ENCODE measurements around the gene INSC. TPM values are rescaled to one million over a fixed set of nuclear protein-coding genes. Genes with fewer than 3 reads are reported as not detected.

INSC gene
- total and polyA plus RNA-seq, 2 of the 13 experiments (the other 11 are each of a cell fraction or from before 2014, with no cell fraction given): 0.09 TPM; not detected in 1

- H3K79me2 ChIP-seq (ENCODE audit: insufficient read depth, low read length): no peaks in the 10 kb centered on the region
- no peak overlapping the region for H3K27ac ChIP-seq (ENCODE audit: extremely low read length, insufficient read depth, low read length)
- in situ Hi-C loops (cut with HindIII; ENCODE audit: extremely low pct_ligation_motif_present, low pct_unique_long_range_greater_than_20kb): no loop called here
- no peaks in the 10 kb centered on the region for H3K9me3 ChIP-seq (ENCODE audit: low read length)
- no peak overlapping the region for H3K9ac ChIP-seq (ENCODE audit: insufficient read depth, low read depth, low read length)
- FAIRE-seq: no peak
- ChIA-PET POLR2A (no interaction called here), CTCF (ENCODE audit: low intra/inter-chr PET ratio, low total read pairs) (no interaction called here)
- no TSS peak for BruUV-seq (replicated peaks)
- no peak overlapping the region for H2AFZ ChIP-seq (ENCODE audit: low read length)
- H3K4me2 ChIP-seq (ENCODE audit: low read depth, low read length): no peak overlapping the region
- H3K36me3 ChIP-seq (replicated peaks in 1 of 2; ENCODE audit: control insufficient read depth in 1 of 2, insufficient read depth in 2 of 2, low read length in 2 of 2): no peaks in the 10 kb centered on the region
- peaks cover 5 to 30% of the 10 kb centered on the region in 2 experiments; a peak in 4 of 5 replicates for H3K27me3 ChIP-seq (ENCODE audit: control insufficient read depth in 1 of 2, insufficient read depth in 2 of 2, low read length in 2 of 2)
- WGBS (ENCODE audit: low lambda C conversion rate): 50% methylated on average over 9 of the region's 23 CpGs
- intact Hi-C loops (cut with micrococcal nuclease; ENCODE audit: unreplicated experiment): no loop called here
- no peak for DNase-seq (ENCODE audit: low spot score)
- ATAC-seq: no peak
- H3K4me3 ChIP-seq (replicated peaks in 1 of 3; ENCODE audit: insufficient read depth in 1 of 3, low read depth in 2 of 3, low read length in 3 of 3): no peak overlapping the region
- peaks cover 12% of the 10 kb centered on the region for H3K4me1 ChIP-seq (ENCODE audit: insufficient read depth, low read length)
- no peaks in the 10 kb centered on the region for H4K20me1 ChIP-seq (ENCODE audit: insufficient read depth, low read length)
- TF ChIP-seq ETS1 (CRISPR knock-in tag; IDR thresholded peaks at IDR 0.05) (no peak), ZFP36L2 (CRISPR knock-in tag; IDR thresholded peaks at IDR 0.05) (no peak), SMC3 (IDR thresholded peaks at IDR 0.05; ENCODE audit: low read length) (no peak), ELK4 (CRISPR knock-in tag; IDR thresholded peaks at IDR 0.05; ENCODE audit: borderline replicate concordance) (no peak), ZNF136 (CRISPR knock-in tag; IDR thresholded peaks at IDR 0.05; ENCODE audit: low read depth) (no peak), ZNF547 (CRISPR knock-in tag; IDR thresholded peaks at IDR 0.05) (no peak), KDM4B (CRISPR knock-in tag; IDR thresholded peaks at IDR 0.05) (no peak), PAX8 (CRISPR knock-in tag; IDR thresholded peaks at IDR 0.05; ENCODE audit: borderline replicate concordance) (no peak), LCORL (IDR thresholded peaks at IDR 0.05) (no peak), LCORL (CRISPR knock-in tag; IDR thresholded peaks at IDR 0.05) (no peak), DDIT3 (CRISPR knock-in tag; IDR thresholded peaks at IDR 0.05) (no peak), DRAP1 (CRISPR knock-in tag; IDR thresholded peaks at IDR 0.05) (no peak), ZNF329 (CRISPR knock-in tag; IDR thresholded peaks at IDR 0.05; ENCODE audit: low read depth) (no peak)
- TF ChIP-seq, protein P1, sequence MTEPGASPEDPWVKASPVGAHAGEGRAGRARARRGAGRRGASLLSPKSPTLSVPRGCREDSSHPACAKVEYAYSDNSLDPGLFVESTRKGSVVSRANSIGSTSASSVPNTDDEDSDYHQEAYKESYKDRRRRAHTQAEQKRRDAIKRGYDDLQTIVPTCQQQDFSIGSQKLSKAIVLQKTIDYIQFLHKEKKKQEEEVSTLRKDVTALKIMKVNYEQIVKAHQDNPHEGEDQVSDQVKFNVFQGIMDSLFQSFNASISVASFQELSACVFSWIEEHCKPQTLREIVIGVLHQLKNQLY (CRISPR knock-in tag; IDR thresholded peaks at IDR 0.05): no peak
- TF ChIP-seq, protein P2, sequence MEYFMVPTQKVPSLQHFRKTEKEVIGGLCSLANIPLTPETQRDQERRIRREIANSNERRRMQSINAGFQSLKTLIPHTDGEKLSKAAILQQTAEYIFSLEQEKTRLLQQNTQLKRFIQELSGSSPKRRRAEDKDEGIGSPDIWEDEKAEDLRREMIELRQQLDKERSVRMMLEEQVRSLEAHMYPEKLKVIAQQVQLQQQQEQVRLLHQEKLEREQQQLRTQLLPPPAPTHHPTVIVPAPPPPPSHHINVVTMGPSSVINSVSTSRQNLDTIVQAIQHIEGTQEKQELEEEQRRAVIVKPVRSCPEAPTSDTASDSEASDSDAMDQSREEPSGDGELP (IDR thresholded peaks at IDR 0.05; ENCODE audit: borderline replicate concordance, low read depth): no peak
- TF ChIP-seq, protein P3, sequence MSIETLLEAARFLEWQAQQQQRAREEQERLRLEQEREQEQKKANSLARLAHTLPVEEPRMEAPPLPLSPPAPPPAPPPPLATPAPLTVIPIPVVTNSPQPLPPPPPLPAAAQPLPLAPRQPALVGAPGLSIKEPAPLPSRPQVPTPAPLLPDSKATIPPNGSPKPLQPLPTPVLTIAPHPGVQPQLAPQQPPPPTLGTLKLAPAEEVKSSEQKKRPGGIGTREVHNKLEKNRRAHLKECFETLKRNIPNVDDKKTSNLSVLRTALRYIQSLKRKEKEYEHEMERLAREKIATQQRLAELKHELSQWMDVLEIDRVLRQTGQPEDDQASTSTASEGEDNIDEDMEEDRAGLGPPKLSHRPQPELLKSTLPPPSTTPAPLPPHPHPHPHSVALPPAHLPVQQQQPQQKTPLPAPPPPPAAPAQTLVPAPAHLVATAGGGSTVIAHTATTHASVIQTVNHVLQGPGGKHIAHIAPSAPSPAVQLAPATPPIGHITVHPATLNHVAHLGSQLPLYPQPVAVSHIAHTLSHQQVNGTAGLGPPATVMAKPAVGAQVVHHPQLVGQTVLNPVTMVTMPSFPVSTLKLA (IDR thresholded peaks at IDR 0.05): no peak
- TF ChIP-seq, protein P4, sequence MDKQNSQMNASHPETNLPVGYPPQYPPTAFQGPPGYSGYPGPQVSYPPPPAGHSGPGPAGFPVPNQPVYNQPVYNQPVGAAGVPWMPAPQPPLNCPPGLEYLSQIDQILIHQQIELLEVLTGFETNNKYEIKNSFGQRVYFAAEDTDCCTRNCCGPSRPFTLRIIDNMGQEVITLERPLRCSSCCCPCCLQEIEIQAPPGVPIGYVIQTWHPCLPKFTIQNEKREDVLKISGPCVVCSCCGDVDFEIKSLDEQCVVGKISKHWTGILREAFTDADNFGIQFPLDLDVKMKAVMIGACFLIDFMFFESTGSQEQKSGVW (CRISPR knock-in tag; IDR thresholded peaks at IDR 0.05; ENCODE audit: borderline replicate concordance): no peak
Observed at GRCh38 chr11:15072551-15073143, 42.1 kb upstream of the INSC start.

Data from HepG2 (cell line).